Fibroblast of lung (primary cell): ENCODE measurements around the gene PRKAG3.

ENCODE experiments used
- CTCF ChIP-seq, 2 donors: IDR thresholded peaks in 1 of 2; conservative IDR thresholded peaks in 1 of 2; 1 replicate in 1 of 2; 2 replicates in 1 of 2; pipeline ENCODE4 v1.5.1; 2011 to 2012; ENCODE audit warnings: low read length in 2 of 2, control low read depth in 1 of 2, inconsistent platforms in 1 of 2, low read depth in 1 of 2, mild to moderate bottlenecking in 1 of 2
- EZH2 ChIP-seq: IDR thresholded peaks from 2 replicates; pipeline ENCODE4 v1.5.1; 2012; ENCODE audit warnings: low read length, control low read depth, mild to moderate bottlenecking; ENCODE audit errors: missing control alignments

DNA sequence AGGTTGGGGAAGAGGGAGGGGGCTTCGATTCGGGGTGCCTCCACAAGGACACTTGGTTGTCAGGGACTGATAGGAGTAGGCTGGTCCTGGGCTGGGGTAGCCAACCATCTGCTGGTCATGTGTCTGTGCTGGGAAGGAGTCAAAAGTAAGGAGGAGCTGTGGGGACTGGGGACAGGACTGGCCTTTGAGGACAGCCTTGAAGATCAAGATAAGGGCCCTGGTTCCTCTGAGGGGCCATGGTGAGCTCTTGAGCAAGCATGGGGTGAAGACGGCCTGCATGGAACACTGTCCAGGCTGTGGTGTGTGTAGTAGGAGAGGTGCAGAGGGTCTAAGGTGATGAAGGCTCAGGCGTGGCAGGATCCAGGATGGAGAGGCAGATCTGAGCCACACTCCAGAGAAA, 47.9 kb downstream of the PRKAG3 start:
- TF ChIP-seq CTCF (conservative IDR thresholded peaks at IDR 0.05 in 1 of 2, IDR thresholded peaks at IDR 0.05 in 1 of 2; ENCODE audit: low read depth in 1 of 2, low read length in 2 of 2) (no peak), EZH2 (no peak)
